ENCODE results near the gene ST7. TPM values are rescaled to one million over a fixed set of nuclear protein-coding genes. Genes with fewer than 3 reads are reported as not detected.

The ST7 gene
- total and polyA plus RNA-seq, 2 donors (not counting 1 experiment from before 2014, with no cell fraction given): 2.3 to 4.6 TPM

DNA sequence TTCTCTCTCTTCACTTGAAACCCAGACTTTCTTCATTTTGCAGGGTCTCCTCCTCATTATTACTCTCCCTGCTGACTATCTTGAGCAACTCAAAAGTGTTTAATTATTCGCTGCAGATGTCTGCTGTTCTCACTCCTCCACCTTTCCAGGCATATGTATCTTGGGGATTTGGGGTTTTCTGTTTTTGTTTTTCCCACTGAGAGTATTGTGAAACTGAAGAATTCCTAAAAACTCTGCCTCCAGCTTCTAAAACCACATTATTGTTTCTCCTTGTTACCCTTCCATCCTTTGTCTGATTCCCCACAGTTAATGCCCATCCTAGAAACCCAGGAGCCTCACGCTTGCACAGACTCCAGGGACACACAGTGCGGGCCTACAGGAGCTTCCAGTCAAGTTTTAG, 318.3 kb downstream of the ST7 start:
- ChIA-PET POLR2A (no interaction called here), CTCF (no interaction called here)
- Histone ChIP-seq H3K27me3 (replicated peaks in 1 of 4; ENCODE audit: control extremely low read depth in 1 of 4, control insufficient read depth in 3 of 4, insufficient read depth in 4 of 4, low read length in 3 of 4) (no peaks in the 10 kb centered on the region), H2AFZ (ENCODE audit: insufficient read depth, low read depth, low read length, poor library complexity, severe bottlenecking) (no peak overlapping the region), H4K20me1 (ENCODE audit: control insufficient read depth, insufficient read depth, low read length, poor library complexity, severe bottlenecking) (no peaks in the 10 kb centered on the region), H3K9ac (ENCODE audit: low read length) (no peak overlapping the region), H3K36me3 (replicated peaks in 1 of 2; ENCODE audit: control extremely low read depth in 1 of 2, control insufficient read depth in 1 of 2, extremely low read depth in 1 of 2, insufficient read depth in 2 of 2, low read length in 1 of 2) (no peaks in the 10 kb centered on the region), H3K79me2 (ENCODE audit: control insufficient read depth, insufficient read depth, low read length) (no peaks in the 10 kb centered on the region), H3K4me3 (ENCODE audit: control extremely low read depth in 1 of 5, extremely low read depth in 1 of 5, insufficient read depth in 1 of 5, low read depth in 2 of 5, low read length in 4 of 5) (no peak overlapping the region), H3K27ac (ENCODE audit: low read length in 2 of 2) (no peak overlapping the region), H3K4me2 (replicated peaks; ENCODE audit: low read depth, low read length, poor library complexity, severe bottlenecking) (no peak overlapping the region), H3K4me1 (ENCODE audit: control insufficient read depth in 2 of 2, insufficient read depth in 2 of 2, low read length in 2 of 2) (no peaks in the 10 kb centered on the region), H3K9me3 (ENCODE audit: control extremely low read depth in 1 of 3, control insufficient read depth in 2 of 3, insufficient read depth in 1 of 3, low read length in 2 of 3) (no peaks in the 10 kb centered on the region)
- no peak for TF ChIP-seq EZH2 (IDR thresholded peaks at IDR 0.05; ENCODE audit: borderline replicate concordance, insufficient read depth, low read depth, low read length, poor library complexity, severe bottlenecking)
- TF ChIP-seq, protein P1, sequence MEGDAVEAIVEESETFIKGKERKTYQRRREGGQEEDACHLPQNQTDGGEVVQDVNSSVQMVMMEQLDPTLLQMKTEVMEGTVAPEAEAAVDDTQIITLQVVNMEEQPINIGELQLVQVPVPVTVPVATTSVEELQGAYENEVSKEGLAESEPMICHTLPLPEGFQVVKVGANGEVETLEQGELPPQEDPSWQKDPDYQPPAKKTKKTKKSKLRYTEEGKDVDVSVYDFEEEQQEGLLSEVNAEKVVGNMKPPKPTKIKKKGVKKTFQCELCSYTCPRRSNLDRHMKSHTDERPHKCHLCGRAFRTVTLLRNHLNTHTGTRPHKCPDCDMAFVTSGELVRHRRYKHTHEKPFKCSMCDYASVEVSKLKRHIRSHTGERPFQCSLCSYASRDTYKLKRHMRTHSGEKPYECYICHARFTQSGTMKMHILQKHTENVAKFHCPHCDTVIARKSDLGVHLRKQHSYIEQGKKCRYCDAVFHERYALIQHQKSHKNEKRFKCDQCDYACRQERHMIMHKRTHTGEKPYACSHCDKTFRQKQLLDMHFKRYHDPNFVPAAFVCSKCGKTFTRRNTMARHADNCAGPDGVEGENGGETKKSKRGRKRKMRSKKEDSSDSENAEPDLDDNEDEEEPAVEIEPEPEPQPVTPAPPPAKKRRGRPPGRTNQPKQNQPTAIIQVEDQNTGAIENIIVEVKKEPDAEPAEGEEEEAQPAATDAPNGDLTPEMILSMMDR (IDR thresholded peaks at IDR 0.05): no peak
- no peak overlapping the region for H3K27ac Mint-ChIP-seq
- no peak overlapping the region for H3K4me3 Mint-ChIP-seq
- 95% methylated on average over 2 of the region's 3 CpGs for WGBS (ENCODE audit: insufficient coverage)
- no peaks in the 10 kb centered on the region for H3K4me1 Mint-ChIP-seq
- no peak for DNase-seq
- ATAC-seq (ENCODE audit: low read depth): no peak
- intact Hi-C loops (cut with micrococcal nuclease): no loop called here
- no peaks in the 10 kb centered on the region for H3K9me3 Mint-ChIP-seq (ENCODE audit: insufficient read depth)
- H3K27me3 Mint-ChIP-seq: peaks cover 14% of the 10 kb centered on the region

GRCh38 chr7:117272017-117272759, 318.9 kb downstream of the ST7 start:
- WGBS (ENCODE audit: insufficient coverage): 100% methylated on average over 2 of the region's 2 CpGs
- DNase-seq: no peak
- no peaks in the 10 kb centered on the region for H3K4me1 Mint-ChIP-seq
- no peak overlapping the region for H2AFZ ChIP-seq (ENCODE audit: insufficient read depth, low read depth, low read length, poor library complexity, severe bottlenecking)
- POLR2A ChIA-PET: no interaction called here
- H3K4me3 ChIP-seq (ENCODE audit: control extremely low read depth in 1 of 5, extremely low read depth in 1 of 5, insufficient read depth in 1 of 5, low read depth in 2 of 5, low read length in 4 of 5): no peak overlapping the region
- intact Hi-C loops (cut with micrococcal nuclease): no loop called here
- H3K4me1 ChIP-seq (ENCODE audit: control insufficient read depth in 2 of 2, insufficient read depth in 2 of 2, low read length in 2 of 2): no peaks in the 10 kb centered on the region
- no peaks in the 10 kb centered on the region for H3K9me3 ChIP-seq (ENCODE audit: control extremely low read depth in 1 of 3, control insufficient read depth in 2 of 3, insufficient read depth in 1 of 3, low read length in 2 of 3)
- H4K20me1 ChIP-seq (ENCODE audit: control insufficient read depth, insufficient read depth, low read length, poor library complexity, severe bottlenecking): no peaks in the 10 kb centered on the region
- H3K79me2 ChIP-seq (ENCODE audit: control insufficient read depth, insufficient read depth, low read length): no peaks in the 10 kb centered on the region
- no peak overlapping the region for H3K27ac ChIP-seq (ENCODE audit: low read length in 2 of 2)
- no peak overlapping the region for H3K27ac Mint-ChIP-seq
- no peak overlapping the region for H3K4me2 ChIP-seq (replicated peaks; ENCODE audit: low read depth, low read length, poor library complexity, severe bottlenecking)
- H3K9me3 Mint-ChIP-seq (ENCODE audit: insufficient read depth): no peaks in the 10 kb centered on the region
- CTCF ChIA-PET: no interaction called here
- no peak for ATAC-seq (ENCODE audit: low read depth)
- H3K4me3 Mint-ChIP-seq: no peak overlapping the region
- no peaks in the 10 kb centered on the region for H3K36me3 ChIP-seq (replicated peaks in 1 of 2; ENCODE audit: control extremely low read depth in 1 of 2, control insufficient read depth in 1 of 2, extremely low read depth in 1 of 2, insufficient read depth in 2 of 2, low read length in 1 of 2)
- no peak overlapping the region for H3K9ac ChIP-seq (ENCODE audit: low read length)
- peaks cover 14% of the 10 kb centered on the region for H3K27me3 Mint-ChIP-seq
- TF ChIP-seq, protein P1 (IDR thresholded peaks at IDR 0.05): no peak
- no peak for TF ChIP-seq EZH2 (IDR thresholded peaks at IDR 0.05; ENCODE audit: borderline replicate concordance, insufficient read depth, low read depth, low read length, poor library complexity, severe bottlenecking)
- H3K27me3 ChIP-seq (replicated peaks in 1 of 4; ENCODE audit: control extremely low read depth in 1 of 4, control insufficient read depth in 3 of 4, insufficient read depth in 4 of 4, low read length in 3 of 4): no peaks in the 10 kb centered on the region
